Stimulated activated CD4-positive, alpha-beta T cell treated with anti-CD3 and anti-CD28 coated beads, Interleukin-12 subunit alpha, Interleukin-12 subunit beta, amount 100 ng/mL, for 48 hours (primary cell): ENCODE measurements around the gene PPP2R5D.
A peak's percentile ranks its signal among the peaks of the same experiment; 100 is the strongest.
"Not testable (repeated sequence)": the region's sequence is repeated elsewhere in the genome, so short reads cannot be mapped to it uniquely, and the experiment has no call there.

Experiments
- DNase-seq, 3 donors: peaks; one replicate each; pipeline ENCODE4 v3.0.0-alpha.2; 2020; ENCODE audit warnings: low read depth in 2 of 3, low spot score in 1 of 3

Gene PPP2R5D

GRCh38 chr6:42984001-42984923 lies at the start of gene PPP2R5D:
Gene PPP2R5D, plus strand, starts transcription at chr6:42984570. Its CDS starts 108 bp downstream, at chr6:42984678.
- peak; percentile 96 to 97 (median 97) for DNase-seq

- DNase-seq = no peak
These were observed 49.0 kb upstream of the PPP2R5D start for GRCh38 chr6:42935322-42935721.

- no peak for DNase-seq
These were observed 48.0 kb upstream of the PPP2R5D start for GRCh38 chr6:42936398-42936797.

DNA sequence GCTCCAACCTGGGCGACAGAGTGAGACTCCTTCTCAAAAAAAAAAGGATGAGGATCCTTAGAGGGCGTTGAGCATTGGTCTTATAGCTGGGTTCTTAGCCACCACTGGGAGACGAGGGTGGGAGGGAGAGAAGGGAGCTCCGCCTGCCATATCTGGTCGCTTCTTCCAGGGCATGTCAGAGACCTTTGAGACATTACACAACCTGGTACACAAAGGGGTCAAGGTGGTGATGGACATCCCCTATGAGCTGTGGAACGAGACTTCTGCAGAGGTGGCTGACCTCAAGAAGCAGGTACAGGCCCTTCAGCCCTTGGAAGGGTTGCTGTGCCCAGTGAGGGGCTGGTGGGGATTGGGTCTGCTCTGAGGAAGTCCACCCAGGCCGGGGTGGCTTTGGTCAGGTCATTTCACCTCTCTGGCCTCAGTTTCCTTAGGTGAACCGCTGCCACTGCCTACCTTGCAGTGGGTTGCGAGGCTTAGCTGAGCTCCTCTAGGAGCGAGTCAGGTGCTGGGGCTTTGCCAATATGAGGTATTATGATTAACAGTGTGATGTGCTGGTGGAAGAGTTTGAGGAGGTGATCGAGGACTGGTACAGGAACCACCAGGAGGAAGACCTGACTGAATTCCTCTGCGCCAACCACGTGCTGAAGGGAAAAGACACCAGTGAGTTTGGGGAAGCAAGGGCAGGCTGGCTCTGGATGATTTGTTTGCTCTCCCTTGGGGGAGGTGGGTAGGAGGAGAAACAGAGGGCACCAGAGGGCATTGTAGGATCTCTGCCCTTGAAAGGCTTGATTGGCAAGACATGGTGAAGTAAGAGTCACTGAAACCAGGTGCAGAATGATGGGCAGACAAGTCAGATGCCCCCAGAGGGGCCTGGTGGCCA lies 46.6 kb upstream of the PPP2R5D start:
- no peak for DNase-seq

DNA sequence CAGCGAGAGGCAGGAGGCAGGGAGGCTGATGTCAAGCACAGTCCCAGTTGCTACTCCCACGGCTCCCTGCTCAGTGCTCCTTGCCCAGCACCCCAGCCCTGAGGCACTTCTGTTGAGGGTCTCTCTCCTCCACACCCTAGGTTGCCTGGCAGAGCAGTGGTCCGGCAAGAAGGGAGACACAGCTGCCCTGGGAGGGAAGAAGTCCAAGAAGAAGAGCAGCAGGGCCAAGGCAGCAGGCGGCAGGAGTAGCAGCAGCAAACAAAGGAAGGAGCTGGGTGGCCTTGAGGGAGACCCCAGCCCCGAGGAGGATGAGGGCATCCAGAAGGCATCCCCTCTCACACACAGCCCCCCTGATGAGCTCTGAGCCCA lies 46.0 kb upstream of the PPP2R5D start:
- DNase-seq = no peak

DNA sequence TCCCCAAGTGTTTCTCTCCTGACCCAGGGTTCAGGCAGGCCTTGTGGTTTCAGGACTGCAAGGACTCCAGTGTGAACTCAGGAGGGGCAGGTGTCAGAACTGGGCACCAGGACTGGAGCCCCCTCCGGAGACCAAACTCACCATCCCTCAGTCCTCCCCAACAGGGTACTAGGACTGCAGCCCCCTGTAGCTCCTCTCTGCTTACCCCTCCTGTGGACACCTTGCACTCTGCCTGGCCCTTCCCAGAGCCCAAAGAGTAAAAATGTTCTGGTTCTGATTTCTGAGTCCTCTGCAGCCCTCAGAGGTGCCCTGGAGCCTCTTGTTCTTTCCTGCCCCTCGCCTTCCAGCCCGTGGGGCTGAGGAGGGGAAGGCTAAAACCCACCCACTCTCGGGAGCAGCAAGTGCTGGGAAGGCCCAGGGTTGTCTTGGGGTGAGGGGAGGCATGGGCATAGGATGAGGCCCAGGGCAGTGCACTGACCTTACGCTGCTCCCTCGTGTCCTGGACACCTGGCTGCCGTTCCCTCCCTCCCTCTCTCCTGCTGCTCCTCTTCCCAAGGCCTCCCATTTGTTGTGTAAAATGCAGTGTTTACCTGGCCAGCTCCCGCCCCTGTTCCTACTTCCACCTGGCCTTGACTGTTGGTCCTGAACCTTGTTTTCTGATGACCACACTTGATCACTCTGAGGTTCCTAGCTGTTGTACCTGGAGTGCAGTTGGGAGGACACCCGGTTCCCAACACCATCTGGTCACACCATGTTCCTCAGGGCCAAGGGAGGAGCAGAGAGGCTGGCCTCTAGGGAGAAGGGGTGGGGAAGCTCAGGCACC lies 45.2 kb upstream of the PPP2R5D start:
- DNase-seq = no peak

- no peak for DNase-seq
These were observed 44.6 kb upstream of the PPP2R5D start for GRCh38 chr6:42939810-42940167.

- DNase-seq = no peak
These were observed 43.8 kb upstream of the PPP2R5D start for GRCh38 chr6:42940493-42941045.

GRCh38 chr6:42941356-42941755 lies 43.0 kb upstream of the PPP2R5D start:
- not testable (repeated sequence) for DNase-seq

GRCh38 chr6:42942444-42942843 lies 41.9 kb upstream of the PPP2R5D start:
- DNase-seq = no peak

DNA sequence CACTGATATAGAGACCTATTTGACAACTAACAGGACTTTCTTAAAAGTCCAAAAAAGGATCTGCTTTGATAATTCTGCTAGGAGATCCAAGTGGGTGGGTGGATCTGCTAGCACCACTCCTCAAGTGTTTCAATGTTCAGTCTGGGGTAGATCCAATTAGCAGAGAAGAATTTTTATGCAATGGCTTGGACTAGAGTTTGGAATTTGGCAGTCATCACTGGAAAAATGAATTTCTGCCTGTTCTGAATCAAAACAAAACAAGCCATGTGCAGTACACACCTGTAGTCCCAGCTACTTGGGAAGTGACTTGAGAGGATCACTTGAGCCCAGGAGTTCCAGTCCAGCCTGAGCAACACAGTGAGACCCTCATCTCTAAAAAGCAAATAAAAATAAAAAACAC lies 36.4 kb upstream of the PPP2R5D start:
- no peak for DNase-seq

DNA sequence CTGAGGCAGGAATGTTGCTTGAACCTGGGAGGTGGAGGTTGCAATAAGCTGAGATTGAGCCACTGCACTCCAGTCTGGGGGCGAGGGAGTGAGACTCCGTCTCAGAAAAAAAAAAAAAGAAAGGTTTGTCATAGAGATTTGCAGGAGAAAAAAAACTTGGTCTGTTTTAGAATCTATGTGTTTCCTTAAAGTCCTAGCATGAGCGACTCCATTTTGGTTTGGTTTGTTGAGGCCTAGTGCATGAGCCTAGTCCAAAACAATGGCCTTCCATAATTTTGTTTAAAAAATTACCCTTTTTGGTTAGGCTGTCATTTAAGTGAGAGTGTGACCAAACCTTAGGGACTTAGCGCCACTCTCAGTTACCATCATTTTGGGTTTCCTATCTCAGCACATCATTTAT lies 32.0 kb upstream of the PPP2R5D start:
- no peak for DNase-seq

DNA sequence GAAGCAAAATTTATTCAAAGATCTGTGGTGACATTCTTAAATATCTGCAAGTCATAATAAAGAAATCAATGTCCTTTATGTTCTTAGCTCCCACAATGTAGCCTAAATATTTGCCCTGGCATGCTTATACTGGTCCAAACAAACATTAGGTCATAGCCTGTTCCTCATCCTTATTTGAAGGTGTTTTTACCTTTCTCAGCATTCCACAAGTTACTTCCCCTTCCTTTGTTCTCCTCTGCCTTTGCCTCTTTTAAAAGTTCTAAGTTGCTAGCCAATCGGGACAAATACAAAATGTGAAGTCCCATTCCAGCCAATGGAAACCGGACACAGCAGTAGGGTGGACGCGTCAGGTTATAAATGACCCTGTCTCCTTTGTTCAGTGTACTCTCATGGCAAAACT lies 30.0 kb upstream of the PPP2R5D start:
- DNase-seq = not testable (repeated sequence)

DNA sequence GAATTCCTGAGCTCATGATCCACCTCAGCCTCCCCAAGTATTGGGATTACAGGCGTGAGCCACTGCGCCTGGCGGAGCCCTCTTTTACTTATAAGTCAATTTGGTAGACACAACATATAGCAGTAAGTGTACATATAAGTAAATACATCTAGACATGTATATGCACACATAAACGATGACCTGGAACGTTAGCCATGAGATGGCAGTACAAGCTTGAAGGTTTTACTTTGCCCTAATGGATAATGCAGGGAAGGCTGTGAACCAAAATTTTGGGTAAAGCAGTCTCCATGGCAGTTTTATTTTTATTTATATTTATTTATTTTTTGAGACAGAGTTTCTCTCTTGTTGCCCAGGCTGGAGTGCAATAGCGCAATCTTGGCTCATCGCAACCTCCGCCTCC lies 26.2 kb upstream of the PPP2R5D start:
- no peak for DNase-seq

DNA sequence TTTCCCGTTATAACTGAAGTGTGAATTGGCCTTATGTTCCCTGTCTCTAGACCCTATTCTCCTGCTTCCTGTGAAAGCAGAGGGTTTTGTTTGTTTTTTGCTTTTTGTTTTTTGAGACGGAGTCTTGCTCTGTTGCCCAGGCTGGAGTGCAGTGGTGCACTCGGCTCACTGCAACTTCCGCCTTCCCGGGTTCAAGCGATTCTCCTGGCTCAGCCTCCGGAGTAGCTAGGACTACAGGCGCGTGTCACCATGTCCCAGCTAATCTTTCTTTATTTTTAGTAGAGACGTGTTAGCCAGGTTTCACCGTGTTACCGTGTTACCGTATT lies 24.5 kb upstream of the PPP2R5D start:
- no peak for DNase-seq

DNA sequence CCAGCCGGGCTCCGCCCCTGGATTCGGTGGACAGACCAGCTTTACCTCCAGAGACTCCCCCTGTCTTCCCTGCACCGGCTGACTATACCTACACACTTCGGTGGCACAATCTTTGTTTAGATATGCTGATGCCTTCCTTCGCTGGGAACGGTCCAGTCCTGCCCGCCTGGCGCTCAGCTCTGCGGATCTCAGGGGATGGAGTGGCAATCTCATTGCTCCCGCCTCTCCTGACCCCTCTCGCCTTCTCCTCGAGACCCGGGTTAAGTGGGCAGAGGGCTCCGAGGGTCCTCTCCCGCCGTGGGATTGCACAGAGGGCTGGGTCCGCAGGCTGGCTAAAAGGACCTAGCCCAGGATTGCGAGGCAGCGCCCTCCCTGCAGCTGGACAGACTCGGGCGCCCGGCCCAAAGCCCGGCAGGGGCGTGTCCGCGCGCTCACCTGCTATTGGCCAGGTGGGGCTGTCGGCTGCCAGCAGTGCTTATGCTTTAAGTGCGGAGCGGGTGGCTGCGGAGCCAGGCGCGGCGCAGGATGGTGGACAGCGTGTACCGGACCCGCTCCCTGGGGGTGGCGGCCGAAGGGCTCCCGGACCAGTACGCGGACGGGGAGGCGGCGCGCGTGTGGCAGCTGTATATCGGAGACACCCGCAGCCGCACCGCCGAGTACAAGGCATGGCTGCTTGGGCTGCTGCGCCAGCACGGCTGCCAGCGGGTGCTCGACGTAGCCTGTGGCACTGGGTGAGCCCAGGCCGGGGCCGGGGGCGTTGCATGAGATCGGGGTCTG lies 23.9 kb upstream of the PPP2R5D start, which contains the start of gene GNMT:
Gene GNMT, plus strand, starts transcription at position 512 of the 777 bp plus-strand sequence. Its CDS starts 14 bp downstream, at position 526.
- DNase-seq = no peak

DNA sequence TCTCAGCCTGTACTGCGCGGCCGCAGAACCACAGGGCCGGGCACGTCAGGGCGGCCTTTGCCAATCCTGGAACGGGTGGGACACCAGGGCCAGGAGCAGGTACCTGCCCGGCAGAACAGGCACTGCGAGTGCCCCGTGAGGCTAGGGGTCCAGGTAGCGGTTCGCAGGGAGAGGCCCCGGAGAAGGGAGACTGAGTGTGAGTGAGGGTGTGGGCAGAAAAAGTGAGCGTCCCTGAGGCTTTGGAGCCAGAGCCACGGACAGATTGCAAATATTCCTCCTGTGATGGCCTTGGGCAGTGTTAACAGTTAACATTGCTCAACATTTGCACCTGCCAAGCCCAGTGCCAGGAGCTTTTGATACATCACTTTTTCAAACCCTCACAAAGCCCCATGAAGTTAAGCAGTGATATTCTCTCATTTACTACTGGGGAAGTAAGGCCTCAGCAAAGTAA lies 23.3 kb upstream of the PPP2R5D start:
- DNase-seq = no peak

DNA sequence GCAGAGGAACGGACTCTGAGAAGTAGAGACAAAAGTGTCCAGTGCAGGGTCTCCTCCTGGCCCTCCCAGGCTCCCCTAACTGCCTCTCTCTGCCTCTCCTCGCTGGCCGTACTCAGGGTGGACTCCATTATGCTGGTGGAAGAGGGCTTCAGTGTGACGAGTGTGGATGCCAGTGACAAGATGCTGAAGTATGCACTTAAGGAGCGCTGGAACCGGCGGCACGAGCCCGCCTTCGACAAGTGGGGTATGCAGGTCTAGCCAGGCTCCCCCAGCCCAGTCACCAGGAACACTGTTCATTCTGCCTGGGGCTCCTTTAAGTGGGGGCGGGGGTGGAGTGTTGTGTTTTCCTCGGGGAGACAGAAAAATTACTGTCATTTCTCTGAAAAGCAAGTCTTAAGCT lies 22.3 kb upstream of the PPP2R5D start:
- DNase-seq = no peak

GRCh38 chr6:42962502-42963178 lies 21.7 kb upstream of the PPP2R5D start:
- DNase-seq = no peak
